K562 treated with DMSO at 1 percent for 24 hours (cell line): Measurements from ENCODE around the gene MIF. TPM values are rescaled to one million over a fixed set of nuclear protein-coding genes. Genes with fewer than 3 reads are reported as not detected.

Source experiments
- total RNA-seq: library from RNA; unstranded; fragments of 300-600 nt; gene quantifications from 2 replicates; pipeline ENCODE4 v1.2.3, GENCODE V29; 2022; ENCODE audit warnings: low read depth; ENCODE audit not compliant: insufficient read depth

MIF gene
- total RNA-seq, result 258 and 290 TPM in 2 replicates

DNA sequence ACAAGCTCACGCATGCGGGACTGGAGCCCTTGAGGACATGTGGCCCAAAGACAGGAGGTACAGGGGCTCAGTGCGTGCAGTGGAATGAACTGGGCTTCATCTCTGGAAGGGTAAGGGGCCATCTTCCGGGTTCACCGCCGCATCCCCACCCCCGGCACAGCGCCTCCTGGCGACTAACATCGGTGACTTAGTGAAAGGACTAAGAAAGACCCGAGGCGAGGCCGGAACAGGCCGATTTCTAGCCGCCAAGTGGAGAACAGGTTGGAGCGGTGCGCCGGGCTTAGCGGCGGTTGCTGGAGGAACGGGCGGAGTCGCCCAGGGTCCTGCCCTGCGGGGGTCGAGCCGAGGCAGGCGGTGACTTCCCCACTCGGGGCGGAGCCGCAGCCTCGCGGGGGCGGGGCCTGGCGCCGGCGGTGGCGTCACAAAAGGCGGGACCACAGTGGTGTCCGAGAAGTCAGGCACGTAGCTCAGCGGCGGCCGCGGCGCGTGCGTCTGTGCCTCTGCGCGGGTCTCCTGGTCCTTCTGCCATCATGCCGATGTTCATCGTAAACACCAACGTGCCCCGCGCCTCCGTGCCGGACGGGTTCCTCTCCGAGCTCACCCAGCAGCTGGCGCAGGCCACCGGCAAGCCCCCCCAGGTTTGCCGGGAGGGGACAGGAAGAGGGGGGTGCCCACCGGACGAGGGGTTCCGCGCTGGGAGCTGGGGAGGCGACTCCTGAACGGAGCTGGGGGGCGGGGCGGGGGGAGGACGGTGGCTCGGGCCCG, at the start of gene MIF:
Gene MIF (plus strand): TSS at position 439 of the 765 bp plus-strand sequence. CDS start 92 bp downstream, at position 531.

DNA sequence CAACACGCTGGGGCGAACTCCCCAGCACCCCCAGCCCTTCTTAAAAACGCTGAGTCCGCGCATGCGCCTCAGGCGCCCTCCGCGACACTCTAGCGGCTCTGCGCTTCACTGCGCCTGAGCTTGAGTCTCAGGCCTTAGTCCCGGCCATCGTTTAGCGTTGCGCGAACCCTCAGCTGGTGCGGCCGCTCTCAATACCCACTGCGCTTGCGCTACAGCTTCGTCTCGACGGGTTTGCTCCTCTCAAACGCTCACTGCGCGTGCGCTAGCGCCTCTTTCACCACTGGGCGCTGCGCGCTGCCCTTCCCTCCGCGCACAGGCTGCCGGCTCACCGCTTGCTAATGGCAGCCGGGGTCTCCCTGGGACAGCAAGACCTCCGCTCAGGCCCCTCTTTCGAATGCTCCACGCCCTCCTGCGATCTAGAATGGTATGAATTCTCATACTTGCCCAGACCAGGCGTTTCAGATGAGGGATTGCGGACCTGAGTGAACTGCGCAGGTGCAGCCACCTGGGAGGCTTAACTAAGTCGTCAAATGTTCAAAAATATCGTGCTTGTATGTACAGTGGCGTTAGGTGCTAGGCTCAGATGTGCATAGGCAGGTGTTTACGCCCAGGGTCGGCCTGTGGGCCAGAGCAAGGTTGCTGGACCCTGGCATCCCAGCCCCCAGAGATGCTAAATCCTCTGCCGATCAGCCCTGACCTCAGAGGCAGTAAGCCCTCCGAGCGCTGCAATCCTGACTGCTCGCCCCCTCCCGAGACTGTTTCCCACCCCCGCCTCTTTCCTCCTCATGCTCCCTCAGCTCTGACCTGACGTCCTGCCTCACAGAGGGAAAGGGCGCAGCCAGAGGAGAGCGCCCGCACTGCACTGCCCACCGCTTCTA, 36.3 kb upstream of the MIF start, which contains the start of gene SLC2A11:
Gene SLC2A11 (plus strand): TSS at position 270 of the 878 bp plus-strand sequence. CDS start 125 bp downstream, at position 395.

Other genes starting within 250 kb of the MIF start
- gene RGL4, start 203.4 kb upstream of the MIF start, total RNA-seq, result not detected in 2 replicates
- gene ZNF70, start 143.3 kb upstream of the MIF start, total RNA-seq, result 1.1 and 1.4 TPM in 2 replicates
- gene VPREB3, start 140.0 kb upstream of the MIF start, total RNA-seq, result 1.4 TPM in 1 of 2 replicates, not detected in the other
- 0.17 TPM in 1 of 2 replicates, not detected in the other for gene C22orf15, start 131.4 kb upstream of the MIF start, total RNA-seq
- gene CHCHD10, start 126.4 kb upstream of the MIF start, total RNA-seq, result 144 and 162 TPM in 2 replicates
- gene MMP11, start 121.5 kb upstream of the MIF start, total RNA-seq, result 1.7 and 2.3 TPM in 2 replicates
- 123 and 143 TPM in 2 replicates for gene SMARCB1, start 107.4 kb upstream of the MIF start, total RNA-seq
- gene DERL3, start 55.4 kb upstream of the MIF start, total RNA-seq, result 1.4 and 2.5 TPM in 2 replicates
- 4.4 and 7.2 TPM in 2 replicates for gene SLC2A11, start 36.5 kb upstream of the MIF start, total RNA-seq
- gene GSTT2B, start 66.8 kb downstream of the MIF start, total RNA-seq, result not detected in 2 replicates
- 0.65 and 1.3 TPM in 2 replicates for gene DDTL, start 72.5 kb downstream of the MIF start, total RNA-seq
- gene DDT, start 80.1 kb downstream of the MIF start, total RNA-seq, result 82.3 and 114 TPM in 2 replicates
- gene GSTT2, start 85.8 kb downstream of the MIF start, total RNA-seq, result not detected in 2 replicates
- gene GSTT4, start 111.1 kb downstream of the MIF start, total RNA-seq, result not detected in 2 replicates
- 55.3 and 57.4 TPM in 2 replicates for gene CABIN1, start 116.9 kb downstream of the MIF start, total RNA-seq